HFFc6 (cell line): ENCODE results near the gene ANLN. TPM values are rescaled to one million over a fixed set of nuclear protein-coding genes. Genes with fewer than 3 reads are reported as not detected.
"Not testable (repeated sequence)": the region's sequence is repeated elsewhere in the genome, so short reads cannot be mapped to it uniquely, and the experiment has no call there.

Experiments
- DNase-seq: peaks from one replicate; pipeline ENCODE4 v3.0.0-alpha.2; 2018
- H3K27ac Mint-ChIP-seq: 2 replicates; pipeline ENCODE4 v1.8.0; 2020; ENCODE audit warnings: mild to moderate bottlenecking, mixed read lengths
- H3K27me3 Mint-ChIP-seq: 2 replicates; pipeline ENCODE4 v1.8.0; 2021; ENCODE audit warnings: mild to moderate bottlenecking, moderate library complexity, mixed read lengths; ENCODE audit not compliant: insufficient read depth
- H3K36me3 Mint-ChIP-seq: 2 replicates; pipeline ENCODE4 v1.8.0; 2021; ENCODE audit warnings: low read depth, mixed read lengths
- H3K4me1 Mint-ChIP-seq: 2 replicates; pipeline ENCODE4 v1.8.0; 2020; ENCODE audit warnings: low read depth, mixed read lengths
- H3K4me3 Mint-ChIP-seq: 2 replicates; pipeline ENCODE4 v1.8.0; 2020; ENCODE audit warnings: mild to moderate bottlenecking, moderate library complexity, mixed read lengths
- H3K9me3 Mint-ChIP-seq: 2 replicates; pipeline ENCODE4 v1.8.0; 2020; ENCODE audit warnings: mild to moderate bottlenecking, mixed read lengths
- total RNA-seq, 6 experiments: library from RNA; stranded (reverse); fragmentation: NEBNext Ultra II Directional; extraction: Animal tissue kit (Norgen Biotek cat#: 25700); gene quantifications; 2 replicates in 1 of 6; 3 replicates in 5 of 6; pipeline ENCODE4 v1.2.3, GENCODE V29; 2021
- TF ChIP-seq, protein P1 (sequence below): fragments of 200-600 bp; sonication (generic); IDR thresholded peaks from 2 replicates; pipeline ENCODE4 v1.5.0; 2021; ENCODE audit warnings: antibody characterized with exemption, mild to moderate bottlenecking

ANLN gene
- total RNA-seq, 6 experiments from 2014 or later: 109 to 291 (median 233) TPM

DNA sequence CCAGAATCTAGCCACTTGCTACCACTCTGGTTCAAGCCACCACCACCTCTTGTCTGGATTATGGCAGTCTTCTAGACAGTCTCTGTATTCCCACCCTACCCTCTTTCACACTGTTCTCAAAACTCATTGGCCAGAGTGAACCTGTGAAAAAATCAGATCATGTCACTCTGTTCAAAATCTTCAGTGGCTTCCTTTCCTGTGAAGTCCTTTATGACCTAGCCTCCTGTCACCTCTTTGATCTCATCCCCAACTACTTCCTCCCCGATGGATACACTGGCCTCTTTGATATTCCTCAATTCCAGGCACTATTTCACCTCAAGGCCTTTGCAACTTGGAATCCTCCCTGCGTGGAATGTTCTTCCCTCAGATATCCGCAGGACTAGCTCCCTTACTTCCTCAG, 21.2 kb upstream of the ANLN start:
- Mint-ChIP-seq H3K27me3 (peaks cover 3% of the 10 kb centered on the region), H3K4me3 (0 out of 2 replicates have a peak overlapping the region, but pooled peaks have one; percentile 5)
- no peak for DNase-seq

DNA sequence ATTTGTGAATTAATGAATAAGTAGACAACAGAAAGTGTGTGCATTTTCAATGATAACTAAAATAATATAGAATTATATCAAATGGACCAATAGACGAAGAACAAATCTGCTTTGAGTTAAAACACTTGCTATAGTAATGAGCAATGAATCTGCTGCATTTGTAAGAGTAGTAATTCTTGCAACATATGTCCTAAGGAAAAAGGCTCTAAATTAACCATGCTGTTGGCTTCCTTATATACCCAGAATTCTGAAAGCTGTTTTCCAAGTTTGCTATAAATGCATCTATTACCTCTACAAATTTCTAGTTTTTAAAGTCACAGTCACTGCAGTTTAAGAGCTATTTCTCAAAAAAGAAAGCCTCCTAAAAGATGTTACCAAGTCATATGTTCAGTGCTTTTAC, 20.5 kb upstream of the ANLN start:
- no peaks in the 10 kb centered on the region for H3K36me3 Mint-ChIP-seq
- H3K9me3 Mint-ChIP-seq: no peaks in the 10 kb centered on the region
- no peak for DNase-seq
- no peak overlapping the region for H3K4me3 Mint-ChIP-seq
- H3K27ac Mint-ChIP-seq: no peak overlapping the region
- H3K27me3 Mint-ChIP-seq: peaks cover 3% of the 10 kb centered on the region
- TF ChIP-seq, protein P1, sequence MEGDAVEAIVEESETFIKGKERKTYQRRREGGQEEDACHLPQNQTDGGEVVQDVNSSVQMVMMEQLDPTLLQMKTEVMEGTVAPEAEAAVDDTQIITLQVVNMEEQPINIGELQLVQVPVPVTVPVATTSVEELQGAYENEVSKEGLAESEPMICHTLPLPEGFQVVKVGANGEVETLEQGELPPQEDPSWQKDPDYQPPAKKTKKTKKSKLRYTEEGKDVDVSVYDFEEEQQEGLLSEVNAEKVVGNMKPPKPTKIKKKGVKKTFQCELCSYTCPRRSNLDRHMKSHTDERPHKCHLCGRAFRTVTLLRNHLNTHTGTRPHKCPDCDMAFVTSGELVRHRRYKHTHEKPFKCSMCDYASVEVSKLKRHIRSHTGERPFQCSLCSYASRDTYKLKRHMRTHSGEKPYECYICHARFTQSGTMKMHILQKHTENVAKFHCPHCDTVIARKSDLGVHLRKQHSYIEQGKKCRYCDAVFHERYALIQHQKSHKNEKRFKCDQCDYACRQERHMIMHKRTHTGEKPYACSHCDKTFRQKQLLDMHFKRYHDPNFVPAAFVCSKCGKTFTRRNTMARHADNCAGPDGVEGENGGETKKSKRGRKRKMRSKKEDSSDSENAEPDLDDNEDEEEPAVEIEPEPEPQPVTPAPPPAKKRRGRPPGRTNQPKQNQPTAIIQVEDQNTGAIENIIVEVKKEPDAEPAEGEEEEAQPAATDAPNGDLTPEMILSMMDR: no peak
- H3K4me1 Mint-ChIP-seq: peaks cover 23% of the 10 kb centered on the region

More for the DNA sequence above, 21.2 kb upstream of the ANLN start:
- Mint-ChIP-seq H3K36me3 (no peaks in the 10 kb centered on the region), H3K27ac (no peak overlapping the region), H3K4me1 (peaks cover 23% of the 10 kb centered on the region), H3K9me3 (no peaks in the 10 kb centered on the region)
- TF ChIP-seq, protein P1: no peak

DNA sequence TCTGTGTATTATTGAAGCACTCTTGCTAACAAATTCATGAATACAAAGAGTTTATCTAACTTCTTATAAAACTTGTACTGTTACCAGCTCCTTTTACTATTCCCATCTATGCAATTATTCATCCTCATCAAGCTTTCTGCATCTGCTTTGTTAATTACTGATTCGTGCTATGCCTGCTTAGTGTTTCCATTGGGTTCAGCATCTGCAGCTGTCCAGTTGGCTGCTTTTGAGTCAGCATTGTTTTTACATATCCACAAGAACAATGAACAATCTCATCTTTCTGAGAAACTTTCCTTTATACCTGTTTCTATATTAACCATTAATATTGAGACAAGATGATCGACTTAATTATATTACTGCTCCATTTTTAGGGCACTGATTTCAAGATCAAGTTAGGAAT, 19.6 kb upstream of the ANLN start:
- H3K4me1 Mint-ChIP-seq: peaks cover 23% of the 10 kb centered on the region
- TF ChIP-seq, protein P1: no peak
- no peak overlapping the region for H3K27ac Mint-ChIP-seq
- peaks cover 3% of the 10 kb centered on the region for H3K27me3 Mint-ChIP-seq
- H3K4me3 Mint-ChIP-seq: no peak overlapping the region
- no peaks in the 10 kb centered on the region for H3K9me3 Mint-ChIP-seq
- no peak for DNase-seq
- H3K36me3 Mint-ChIP-seq: no peaks in the 10 kb centered on the region

DNA sequence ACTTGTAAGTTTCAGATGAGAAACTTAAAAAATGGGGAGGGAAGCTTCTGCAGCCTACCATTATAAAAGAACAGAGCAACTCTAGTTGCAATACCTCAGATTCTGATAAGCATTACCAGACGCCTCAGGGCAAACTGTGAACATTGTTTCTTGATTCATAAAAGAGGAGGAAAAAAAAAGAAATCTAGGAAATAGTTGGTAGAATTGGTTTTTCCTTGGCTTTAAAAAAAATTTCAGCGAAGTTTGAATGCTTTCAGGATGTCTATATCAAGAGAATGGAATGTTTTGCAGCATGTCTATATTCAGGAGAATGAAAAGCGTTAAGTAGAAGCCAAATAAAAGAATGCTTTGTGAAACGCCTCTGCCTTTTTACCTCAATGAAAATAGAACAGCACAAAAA, 17.5 kb upstream of the ANLN start:
- Mint-ChIP-seq H3K4me3 (peak overlapping the region; percentile 65), H3K9me3 (no peaks in the 10 kb centered on the region), H3K36me3 (no peaks in the 10 kb centered on the region), H3K27me3 (peaks cover 8% of the 10 kb centered on the region), H3K4me1 (peaks cover 23% of the 10 kb centered on the region), H3K27ac (peak overlapping the region; percentile 40; the same call in 1 of the 2 replicates)
- TF ChIP-seq, protein P1: no peak
- DNase-seq: peak; percentile 73

DNA sequence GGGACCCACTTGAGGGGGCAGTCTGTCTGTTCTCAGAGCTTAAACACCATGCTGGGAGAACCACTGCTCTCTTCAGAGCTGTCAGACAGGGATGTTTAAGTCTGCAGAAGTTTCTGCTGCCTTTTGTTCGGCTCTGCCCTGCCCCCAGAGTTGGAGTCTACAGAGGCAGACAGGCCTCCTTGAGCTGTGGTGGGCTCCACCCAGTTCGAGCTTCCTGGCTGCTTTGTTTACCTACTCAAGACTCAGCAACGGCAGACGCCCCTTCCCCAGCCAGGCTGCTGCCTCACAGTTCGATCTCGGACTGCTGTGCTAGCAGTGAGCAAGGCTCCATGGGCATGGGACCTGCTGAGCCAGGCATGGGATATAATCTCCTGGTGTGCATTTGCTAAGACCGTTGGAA, 11.1 kb upstream of the ANLN start:
- not testable (repeated sequence) for H3K4me3 Mint-ChIP-seq, H3K27me3 Mint-ChIP-seq, H3K4me1 Mint-ChIP-seq, H3K27ac Mint-ChIP-seq, DNase-seq, H3K9me3 Mint-ChIP-seq, H3K36me3 Mint-ChIP-seq

DNA sequence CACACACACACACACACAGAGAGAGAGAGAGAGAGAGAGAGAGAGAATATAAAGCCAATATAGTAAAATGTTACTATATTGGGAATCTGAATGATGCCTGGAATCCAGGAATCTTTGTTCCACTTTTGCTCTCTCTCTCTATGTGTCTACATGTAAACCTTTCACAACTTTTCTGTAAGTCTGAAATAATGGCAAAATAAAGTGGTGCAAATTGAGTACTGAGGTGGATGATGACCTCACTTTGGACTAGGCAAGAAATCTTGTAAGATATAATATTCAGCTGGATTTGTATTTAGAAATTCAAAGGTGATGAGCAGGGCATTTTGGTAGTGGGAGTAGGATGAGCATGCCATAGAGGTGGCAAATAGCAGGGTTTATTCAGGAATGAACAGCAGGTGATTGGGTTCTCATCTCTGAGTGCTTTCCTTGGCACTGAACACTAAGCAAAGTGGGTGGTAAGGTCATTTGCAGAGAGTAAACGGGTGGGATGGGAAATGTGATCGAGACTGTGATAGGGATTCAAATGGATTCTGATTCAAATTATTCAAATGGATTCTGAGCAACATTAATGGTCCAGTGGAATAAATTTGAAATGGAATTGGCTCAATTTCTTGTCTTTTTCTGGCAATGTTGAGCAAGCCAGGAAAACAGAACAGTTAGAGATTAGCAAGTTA, 9.7 kb upstream of the ANLN start:
- DNase-seq: no peak

More for the DNA sequence above, 9.7 kb upstream of the ANLN start:
- H3K36me3 Mint-ChIP-seq: no peaks in the 10 kb centered on the region
- no peak overlapping the region for H3K4me3 Mint-ChIP-seq
- TF ChIP-seq, protein P1: no peak
- no peaks in the 10 kb centered on the region for H3K4me1 Mint-ChIP-seq
- H3K27ac Mint-ChIP-seq: no peak overlapping the region
- H3K27me3 Mint-ChIP-seq: peaks cover 5% of the 10 kb centered on the region
- H3K9me3 Mint-ChIP-seq: peaks cover 3% of the 10 kb centered on the region; the same call in 1 of the 2 replicates
